HEK293 (cell line): ENCODE data around the gene GPR148.

Experiments used
- CTCF ChIA-PET: fragments of 350-600 bp; formaldehyde crosslinking; extraction: SDS; loops from one replicate; lab custom pipeline; 2021; ENCODE audit warnings: antibody characterized with exemption; lab: Yijun Ruan, JAX
- POLR2A ChIA-PET: fragments of 300-600 bp; formaldehyde crosslinking; extraction: SDS; loops from one replicate; lab custom pipeline; 2020; ENCODE audit warnings: antibody characterized with exemption, inconsistent platforms; lab: Yijun Ruan, JAX
- H3K27ac ChIP-seq: fragments of 200-500 bp; sonication (Bioruptor generic); 2 replicates; pipeline ENCODE4 v1.5.1; 2014; ENCODE audit warnings: low read depth, low read length, control low read depth, inconsistent platforms; ENCODE audit errors: extremely low read depth
- H3K36me3 ChIP-seq, 2 experiments: fragments of 200-500 bp in 1 of 2; sonication (Bioruptor generic) in 1 of 2; 1 replicate in 1 of 2; 2 replicates in 1 of 2; pipeline ENCODE4 v1.5.1; 2014 to 2017; ENCODE audit warnings: inconsistent platforms in 2 of 2, low read length in 2 of 2; ENCODE audit not compliant: control insufficient read depth in 2 of 2, insufficient read depth in 1 of 2
- H3K4me1 ChIP-seq: fragments of 200-500 bp; sonication (Bioruptor generic); 2 replicates; pipeline ENCODE4 v1.5.1; 2014; ENCODE audit warnings: mild to moderate bottlenecking, low read length, inconsistent platforms; ENCODE audit not compliant: control insufficient read depth, insufficient read depth
- H3K4me3 ChIP-seq: 2 replicates; pipeline ENCODE4 v1.5.1; 2011; ENCODE audit warnings: low read depth, mild to moderate bottlenecking, control low read depth, low read length, moderate library complexity
- H3K9me3 ChIP-seq: fragments of 200-500 bp; sonication (Bioruptor generic); 2 replicates; pipeline ENCODE4 v1.5.1; 2014; ENCODE audit warnings: low read depth, low read length, inconsistent platforms; ENCODE audit not compliant: control insufficient read depth, insufficient read depth
- ATF2 ChIP-seq: fragments of 450-650 bp; formaldehyde crosslinking; IDR thresholded peaks from 2 replicates; pipeline ENCODE4 v1.5.1; 2016; ENCODE audit warnings: missing biosample characterization, missing genetic modification characterization, low read depth
- IKZF3 ChIP-seq: fragments of 450-650 bp; IDR thresholded peaks from 2 replicates; pipeline ENCODE4 v1.5.0; 2018; ENCODE audit warnings: missing biosample characterization, mild to moderate bottlenecking, missing genetic modification characterization, moderate library complexity
- INSM2 ChIP-seq: fragments of 450-650 bp; formaldehyde crosslinking; IDR thresholded peaks from 2 replicates; pipeline ENCODE4 v1.5.1; 2016; ENCODE audit warnings: missing biosample characterization, missing genetic modification characterization
- PRDM6 ChIP-seq: fragments of 450-650 bp; formaldehyde crosslinking; IDR thresholded peaks from 2 replicates; pipeline ENCODE4 v1.5.1; 2017; ENCODE audit warnings: missing biosample characterization, missing genetic modification characterization
- TCF7L2 ChIP-seq: IDR thresholded peaks from 2 replicates; pipeline ENCODE4 v1.6.1; 2011; ENCODE audit warnings: low read depth, mild to moderate bottlenecking, inconsistent platforms, low read length, moderate library complexity, borderline replicate concordance
- ZBTB1 ChIP-seq: fragments of 450-650 bp; formaldehyde crosslinking; IDR thresholded peaks from 2 replicates; pipeline ENCODE4 v1.5.1; 2016; ENCODE audit warnings: missing biosample characterization, missing genetic modification characterization
- ZBTB20 ChIP-seq: fragments of 450-650 bp; formaldehyde crosslinking; IDR thresholded peaks from 2 replicates; pipeline ENCODE4 v1.5.1; 2016; ENCODE audit warnings: missing biosample characterization, missing genetic modification characterization
- ZBTB7A ChIP-seq: fragments of 450-650 bp; formaldehyde crosslinking; IDR thresholded peaks from 2 replicates; pipeline ENCODE4 v1.5.1; 2016; ENCODE audit warnings: low read depth, missing biosample characterization, missing genetic modification characterization
- ZNF155 ChIP-seq: fragments of 450-650 bp; formaldehyde crosslinking; IDR thresholded peaks from 2 replicates; pipeline ENCODE4 v1.5.1; 2016; ENCODE audit warnings: missing biosample characterization, missing genetic modification characterization
- ZNF362 ChIP-seq: fragments of 450-650 bp; formaldehyde crosslinking; IDR thresholded peaks from 2 replicates; pipeline ENCODE4 v1.5.1; 2016; ENCODE audit warnings: missing biosample characterization, missing genetic modification characterization
- ZNF398 ChIP-seq: fragments of 450-650 bp; formaldehyde crosslinking; IDR thresholded peaks from 2 replicates; pipeline ENCODE4 v1.5.1; 2017; ENCODE audit warnings: missing biosample characterization, missing genetic modification characterization
- ZNF404 ChIP-seq: fragments of 450-650 bp; formaldehyde crosslinking; IDR thresholded peaks from 2 replicates; pipeline ENCODE4 v1.5.1; 2017; ENCODE audit warnings: missing biosample characterization, missing genetic modification characterization
- ZNF416 ChIP-seq: fragments of 450-650 bp; formaldehyde crosslinking; IDR thresholded peaks from 2 replicates; pipeline ENCODE4 v1.5.1; 2016; ENCODE audit warnings: missing biosample characterization, missing genetic modification characterization
- ZNF670 ChIP-seq: fragments of 450-650 bp; formaldehyde crosslinking; IDR thresholded peaks from 2 replicates; pipeline ENCODE4 v1.5.1; 2016; ENCODE audit warnings: missing biosample characterization, missing genetic modification characterization, low read depth
- ZNF830 ChIP-seq: fragments of 450-650 bp; IDR thresholded peaks from 2 replicates; pipeline ENCODE4 v1.5.0; 2018; ENCODE audit warnings: missing biosample characterization, missing genetic modification characterization, low read depth, mild to moderate bottlenecking, moderate library complexity
- ZNF843 ChIP-seq: fragments of 450-650 bp; formaldehyde crosslinking; IDR thresholded peaks from 2 replicates; pipeline ENCODE4 v1.5.1; 2016; ENCODE audit warnings: missing biosample characterization, missing genetic modification characterization

The GPR148 gene

GRCh38 chr2:130744287-130745117, 15.6 kb downstream of the GPR148 start:
- Histone ChIP-seq H3K27ac (no peak overlapping the region), H3K36me3 (no peaks in the 10 kb centered on the region), H3K4me1 (no peaks in the 10 kb centered on the region), H3K9me3 (no peaks in the 10 kb centered on the region), H3K4me3 (no peak overlapping the region)
- TF ChIP-seq TCF7L2 (peak; percentile 49; the same call in 1 of the 2 replicates), ZBTB7A (tag by site-specific recombination) (no peak)
- CTCF ChIA-PET = no interaction called here
- POLR2A ChIA-PET = no interaction called here

- no peaks in the 10 kb centered on the region for H3K36me3 ChIP-seq
- H3K4me3 ChIP-seq = no peak overlapping the region
- no peaks in the 10 kb centered on the region for H3K4me1 ChIP-seq
- POLR2A ChIA-PET = no interaction called here
- TF ChIP-seq ZBTB20 (tag by site-specific recombination) (no peak), ZNF404 (tag by site-specific recombination) (no peak), ZNF155 (tag by site-specific recombination) (no peak), ZNF416 (tag by site-specific recombination) (no peak), INSM2 (no peak), ZNF843 (tag by site-specific recombination) (no peak), ZBTB1 (tag by site-specific recombination) (no peak), ZNF398 (tag by site-specific recombination) (no peak), IKZF3 (tag by site-specific recombination) (no peak), PRDM6 (tag by site-specific recombination) (no peak), ZNF362 (tag by site-specific recombination) (no peak), ZNF670 (tag by site-specific recombination) (no peak), ZNF830 (tag by site-specific recombination) (no peak), ATF2 (no peak)
- TF ChIP-seq, all 188 proteins: peak for 0
- Histone ChIP-seq H3K27ac (no peak overlapping the region), H3K9me3 (no peaks in the 10 kb centered on the region)
- CTCF ChIA-PET = no interaction called here
Observed at GRCh38 chr2:130749078-130749477, 20.2 kb downstream of the GPR148 start.
